ENCODE data around the gene AUTS2.

DNA sequence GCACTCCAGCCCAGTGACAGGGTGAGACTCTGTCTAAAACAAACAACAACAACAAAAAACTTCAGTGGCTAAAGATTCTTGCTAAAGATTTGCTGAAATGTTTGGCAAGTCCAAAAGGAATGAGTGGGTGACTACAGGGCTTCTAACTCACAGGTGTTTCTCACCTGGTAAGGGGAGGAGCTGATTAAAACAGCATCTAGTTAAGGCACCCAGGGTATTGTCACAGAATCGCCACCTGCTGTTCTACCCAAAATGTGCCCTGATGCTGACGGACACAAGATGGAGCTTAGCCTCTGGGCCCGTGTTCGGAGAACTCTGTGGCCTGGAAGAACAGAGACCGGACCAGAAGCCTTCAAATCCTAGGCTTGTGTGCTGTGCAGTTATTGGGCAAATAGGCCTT, 1197.7 kb downstream of the AUTS2 start:
- TF ChIP-seq, protein P1, sequence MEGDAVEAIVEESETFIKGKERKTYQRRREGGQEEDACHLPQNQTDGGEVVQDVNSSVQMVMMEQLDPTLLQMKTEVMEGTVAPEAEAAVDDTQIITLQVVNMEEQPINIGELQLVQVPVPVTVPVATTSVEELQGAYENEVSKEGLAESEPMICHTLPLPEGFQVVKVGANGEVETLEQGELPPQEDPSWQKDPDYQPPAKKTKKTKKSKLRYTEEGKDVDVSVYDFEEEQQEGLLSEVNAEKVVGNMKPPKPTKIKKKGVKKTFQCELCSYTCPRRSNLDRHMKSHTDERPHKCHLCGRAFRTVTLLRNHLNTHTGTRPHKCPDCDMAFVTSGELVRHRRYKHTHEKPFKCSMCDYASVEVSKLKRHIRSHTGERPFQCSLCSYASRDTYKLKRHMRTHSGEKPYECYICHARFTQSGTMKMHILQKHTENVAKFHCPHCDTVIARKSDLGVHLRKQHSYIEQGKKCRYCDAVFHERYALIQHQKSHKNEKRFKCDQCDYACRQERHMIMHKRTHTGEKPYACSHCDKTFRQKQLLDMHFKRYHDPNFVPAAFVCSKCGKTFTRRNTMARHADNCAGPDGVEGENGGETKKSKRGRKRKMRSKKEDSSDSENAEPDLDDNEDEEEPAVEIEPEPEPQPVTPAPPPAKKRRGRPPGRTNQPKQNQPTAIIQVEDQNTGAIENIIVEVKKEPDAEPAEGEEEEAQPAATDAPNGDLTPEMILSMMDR (IDR thresholded peaks at IDR 0.05) = no peak
- no peak for TF ChIP-seq POLR2AphosphoS5 (IDR thresholded peaks at IDR 0.05)

All from breast epithelium (tissue), 3 donors.